Effector memory CD8-positive, alpha-beta T cell (primary cell): Measurements from ENCODE around the gene RDH13.

Experiments
- ATAC-seq: fragments of 150-1000 bp; cut with Tn5 transposase; replicated peaks from 2 replicates; pipeline ENCODE4 v1.10.0; 2021; ENCODE audit warnings: mild to moderate bottlenecking, moderate library complexity
- DNase-seq, 3 experiments: peaks; one replicate each; pipeline ENCODE4 v3.0.0; 2021
- H3K27ac Mint-ChIP-seq, 2 donors: one replicate each; pipeline ENCODE4 v1.8.0; 2022; ENCODE audit warnings: mild to moderate bottlenecking in 2 of 2, mixed read lengths in 2 of 2, moderate library complexity in 2 of 2
- H3K27me3 Mint-ChIP-seq, 2 donors: one replicate each; pipeline ENCODE4 v1.8.0; 2022; ENCODE audit warnings: mixed read lengths in 2 of 2
- H3K36me3 Mint-ChIP-seq: one replicate; pipeline ENCODE4 v1.8.0; 2022; ENCODE audit warnings: mild to moderate bottlenecking, moderate library complexity, mixed read lengths; ENCODE audit not compliant: insufficient read depth
- H3K4me1 Mint-ChIP-seq, 2 donors: one replicate each; pipeline ENCODE4 v1.8.0; 2022; ENCODE audit warnings: low read depth in 2 of 2, mixed read lengths in 2 of 2
- H3K4me3 Mint-ChIP-seq, 2 donors: one replicate each; pipeline ENCODE4 v1.8.0; 2022; ENCODE audit warnings: mild to moderate bottlenecking in 2 of 2, mixed read lengths in 2 of 2, moderate library complexity in 2 of 2
- H3K9me3 Mint-ChIP-seq, 2 donors: one replicate each; pipeline ENCODE4 v1.8.0; 2022; ENCODE audit warnings: mixed read lengths in 2 of 2

The RDH13 gene

DNA sequence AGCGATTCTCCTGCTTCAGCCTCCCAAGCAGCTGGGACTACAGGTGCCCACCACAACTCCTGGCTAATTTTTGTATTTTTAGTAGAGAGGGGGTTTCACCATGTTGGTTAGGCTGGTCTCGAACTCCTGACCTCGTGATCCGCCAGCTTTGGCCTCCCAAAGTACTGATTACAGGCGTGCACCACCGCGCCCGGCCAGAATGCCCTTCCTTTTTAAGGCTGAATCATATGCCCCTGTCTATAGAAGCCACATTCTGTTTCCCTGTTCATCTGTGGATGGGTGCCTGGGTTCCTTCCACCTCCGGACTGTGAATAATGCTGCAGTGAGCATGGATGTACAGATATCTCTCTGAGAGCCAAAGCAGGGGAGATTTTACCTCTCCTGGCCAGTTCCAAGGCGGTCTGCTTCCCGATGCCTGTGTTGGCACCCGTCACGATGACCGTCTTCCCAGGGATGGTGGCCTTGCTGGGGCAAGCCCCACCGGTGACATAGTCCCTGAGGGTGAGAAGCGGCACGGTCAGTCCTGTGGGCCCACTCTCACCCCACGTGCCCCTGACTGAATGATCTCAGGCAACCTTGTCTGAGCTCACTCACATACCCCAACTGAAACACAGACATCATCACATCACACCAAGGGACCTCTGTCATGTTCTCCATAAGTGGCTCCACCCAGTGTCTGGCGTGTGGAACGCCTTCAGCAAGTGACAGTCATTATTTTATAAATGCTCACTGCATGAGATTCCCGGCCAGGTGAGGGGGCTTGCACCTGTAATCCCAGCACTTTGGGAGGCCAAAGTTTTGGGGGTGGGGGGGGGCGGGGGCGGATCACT lies 4.0 kb downstream of the RDH13 start:
- H3K27ac Mint-ChIP-seq = peak overlapping the region in 1 of 2 donors; percentile 20
- H3K4me1 Mint-ChIP-seq = peaks cover 5 to 7% of the 10 kb centered on the region in 2 donors
- DNase-seq = no peak
- H3K9me3 Mint-ChIP-seq = no peaks in the 10 kb centered on the region
- no peak for ATAC-seq
- no peaks in the 10 kb centered on the region for H3K27me3 Mint-ChIP-seq
- no peak overlapping the region for H3K4me3 Mint-ChIP-seq
- peaks cover 41% of the 10 kb centered on the region for H3K36me3 Mint-ChIP-seq

- no peak overlapping the region for H3K27ac Mint-ChIP-seq
- peaks cover 53% of the 10 kb centered on the region for H3K36me3 Mint-ChIP-seq
- H3K9me3 Mint-ChIP-seq = no peaks in the 10 kb centered on the region
- no peak for DNase-seq
- no peaks in the 10 kb centered on the region for H3K27me3 Mint-ChIP-seq
- H3K4me1 Mint-ChIP-seq = peaks cover 1 to 2% of the 10 kb centered on the region in 2 donors
- H3K4me3 Mint-ChIP-seq = no peak overlapping the region
- ATAC-seq = no peak
These were observed 6.1 kb downstream of the RDH13 start for GRCh38 chr19:55056827-55057226.

GRCh38 chr19:55053735-55054134 lies 9.2 kb downstream of the RDH13 start:
- H3K27ac Mint-ChIP-seq = no peak overlapping the region
- ATAC-seq (no peak), DNase-seq (no peak)
- peaks cover 70% of the 10 kb centered on the region for H3K36me3 Mint-ChIP-seq
- H3K4me3 Mint-ChIP-seq = no peak overlapping the region
- H3K4me1 Mint-ChIP-seq = no peaks in the 10 kb centered on the region
- H3K27me3 Mint-ChIP-seq = no peaks in the 10 kb centered on the region
- H3K9me3 Mint-ChIP-seq = no peaks in the 10 kb centered on the region

- Mint-ChIP-seq H3K36me3 (peaks cover 65% of the 10 kb centered on the region), H3K4me3 (no peak overlapping the region), H3K27me3 (no peaks in the 10 kb centered on the region), H3K9me3 (no peaks in the 10 kb centered on the region), H3K27ac (no peak overlapping the region), H3K4me1 (no peaks in the 10 kb centered on the region)
- DNase-seq (no peak), ATAC-seq (no peak)
These were observed 12.0 kb downstream of the RDH13 start for GRCh38 chr19:55050749-55051532.

GRCh38 chr19:55048446-55048845 lies 14.5 kb downstream of the RDH13 start:
- H3K27me3 Mint-ChIP-seq = no peaks in the 10 kb centered on the region
- peaks cover 66% of the 10 kb centered on the region for H3K36me3 Mint-ChIP-seq
- no peak overlapping the region for H3K4me3 Mint-ChIP-seq
- ATAC-seq (no peak), DNase-seq (no peak)
- H3K9me3 Mint-ChIP-seq = no peaks in the 10 kb centered on the region
- peak overlapping the region in 1 of 2 donors; percentile 29 for H3K27ac Mint-ChIP-seq
- H3K4me1 Mint-ChIP-seq = no peaks in the 10 kb centered on the region

DNA sequence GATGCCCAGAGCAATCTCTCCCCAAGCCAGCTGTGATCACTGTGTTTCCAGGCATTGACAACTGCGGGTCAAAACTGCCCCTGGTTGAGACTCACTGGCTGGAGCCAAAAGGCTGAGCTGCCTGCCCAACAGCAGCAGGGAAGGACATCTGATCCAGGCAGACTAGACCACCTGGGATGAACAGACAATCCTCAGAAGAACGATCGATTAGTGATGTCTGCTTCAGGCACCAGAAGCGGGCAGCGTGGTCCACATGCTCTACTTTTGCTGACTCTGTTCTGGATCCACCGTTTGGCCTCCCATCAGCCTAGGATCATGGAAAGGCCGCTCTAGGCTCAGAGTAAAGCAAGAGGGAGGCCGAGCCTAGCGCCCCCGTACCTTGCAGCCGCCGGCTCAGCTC lies 15.0 kb downstream of the RDH13 start:
- H3K36me3 Mint-ChIP-seq = peaks cover 65% of the 10 kb centered on the region
- H3K27me3 Mint-ChIP-seq = no peaks in the 10 kb centered on the region
- peaks cover under 1% of the 10 kb centered on the region in 2 donors for H3K4me1 Mint-ChIP-seq
- H3K27ac Mint-ChIP-seq = no peak overlapping the region
- H3K4me3 Mint-ChIP-seq = no peak overlapping the region
- no peak for DNase-seq
- no peaks in the 10 kb centered on the region for H3K9me3 Mint-ChIP-seq
- ATAC-seq = no peak

GRCh38 chr19:55046975-55047622 lies 15.8 kb downstream of the RDH13 start:
- Mint-ChIP-seq H3K9me3 (no peaks in the 10 kb centered on the region), H3K4me3 (no peak overlapping the region), H3K36me3 (peaks cover 57% of the 10 kb centered on the region), H3K27ac (no peak overlapping the region), H3K27me3 (no peaks in the 10 kb centered on the region), H3K4me1 (peaks cover 8 to 9% of the 10 kb centered on the region in 2 donors)
- no peak for DNase-seq
- ATAC-seq = no peak

DNA sequence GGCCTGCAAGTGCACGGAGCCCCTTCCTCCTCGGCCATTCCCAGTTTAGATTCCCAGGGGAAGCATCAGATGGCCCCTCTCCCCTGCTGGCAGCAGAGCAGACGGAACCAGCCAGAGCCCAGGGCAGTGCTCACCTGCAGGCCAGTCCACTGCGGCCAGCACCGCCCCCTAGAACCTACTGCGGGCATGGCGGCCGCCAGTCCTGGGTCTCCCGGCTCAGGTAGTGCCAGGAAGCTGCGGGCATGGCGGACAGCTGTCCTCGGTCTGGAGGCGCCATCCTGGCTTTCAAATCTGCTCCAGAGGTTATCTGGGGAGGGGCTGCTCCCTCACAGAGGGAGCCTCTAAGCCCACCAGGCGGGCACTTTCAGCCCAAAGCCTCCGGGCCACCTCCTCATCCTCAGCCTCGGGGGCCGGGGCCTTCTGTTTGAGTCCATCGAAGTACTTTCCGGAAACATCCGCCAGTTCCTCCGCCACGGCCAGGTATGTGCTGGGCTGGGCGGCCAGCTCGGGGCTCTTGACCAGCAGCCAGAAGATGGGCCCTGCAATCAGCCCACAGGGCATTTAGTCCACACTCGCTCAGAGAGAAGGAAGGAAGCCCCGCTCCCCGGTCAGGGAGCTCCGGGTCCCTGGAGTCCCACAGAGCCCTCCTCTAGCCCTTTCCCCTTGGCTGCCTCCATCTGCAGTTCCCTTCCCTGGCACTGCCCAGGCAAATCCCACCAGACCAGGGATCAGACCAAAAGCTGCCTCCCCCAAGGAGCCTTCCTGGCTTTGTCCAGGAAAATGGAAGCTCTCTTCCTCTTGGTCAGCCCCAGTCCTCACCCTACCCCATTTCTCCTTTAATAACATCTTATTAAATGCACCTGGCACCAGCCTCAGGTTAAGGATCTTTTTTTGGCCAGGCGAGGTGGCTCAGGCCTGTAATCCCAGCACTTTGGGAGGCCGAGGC lies 17.9 kb downstream of the RDH13 start:
- H3K36me3 Mint-ChIP-seq = peaks cover 45% of the 10 kb centered on the region
- H3K27ac Mint-ChIP-seq = peak overlapping the region in 1 of 2 donors; percentile 46
- no peaks in the 10 kb centered on the region for H3K9me3 Mint-ChIP-seq
- peaks cover 14 to 15% of the 10 kb centered on the region in 2 donors for H3K4me1 Mint-ChIP-seq
- ATAC-seq = no peak
- H3K4me3 Mint-ChIP-seq = no peak overlapping the region
- no peak for DNase-seq
- no peaks in the 10 kb centered on the region for H3K27me3 Mint-ChIP-seq

GRCh38 chr19:55044286-55044685 lies 18.7 kb downstream of the RDH13 start:
- Mint-ChIP-seq H3K4me3 (no peak overlapping the region), H3K9me3 (no peaks in the 10 kb centered on the region), H3K27ac (no peak overlapping the region), H3K27me3 (no peaks in the 10 kb centered on the region), H3K4me1 (peaks cover 14 to 15% of the 10 kb centered on the region in 2 donors), H3K36me3 (peaks cover 43% of the 10 kb centered on the region)
- DNase-seq = no peak
- no peak for ATAC-seq

DNA sequence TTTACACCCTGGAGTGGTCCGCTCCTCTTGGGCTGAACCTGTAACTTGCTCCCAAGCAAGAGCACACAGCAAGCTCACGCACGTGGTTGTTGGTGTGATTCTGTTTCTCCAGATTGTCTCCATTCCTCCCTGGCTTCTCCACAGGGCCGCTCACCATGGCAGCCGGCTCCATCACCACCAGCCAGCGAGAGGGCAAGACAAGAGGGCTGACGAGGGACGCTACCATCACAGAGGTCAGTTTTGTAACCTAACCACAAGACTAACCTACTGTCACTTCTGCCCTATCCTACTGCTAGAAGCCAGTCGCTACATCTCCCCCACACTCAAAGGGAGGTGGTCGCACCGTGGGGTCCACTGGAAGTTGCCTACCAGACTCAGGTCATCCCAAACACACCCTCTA lies 20.3 kb downstream of the RDH13 start:
- H3K36me3 Mint-ChIP-seq = peaks cover 29% of the 10 kb centered on the region
- peak overlapping the region in 1 of 2 donors; percentile 53 for H3K4me3 Mint-ChIP-seq
- peak overlapping the region in 1 of 2 donors; percentile 57 for H3K27ac Mint-ChIP-seq
- DNase-seq (no peak), ATAC-seq (no peak)
- no peaks in the 10 kb centered on the region for H3K27me3 Mint-ChIP-seq
- no peaks in the 10 kb centered on the region for H3K9me3 Mint-ChIP-seq
- peaks cover 14 to 15% of the 10 kb centered on the region in 2 donors for H3K4me1 Mint-ChIP-seq

DNA sequence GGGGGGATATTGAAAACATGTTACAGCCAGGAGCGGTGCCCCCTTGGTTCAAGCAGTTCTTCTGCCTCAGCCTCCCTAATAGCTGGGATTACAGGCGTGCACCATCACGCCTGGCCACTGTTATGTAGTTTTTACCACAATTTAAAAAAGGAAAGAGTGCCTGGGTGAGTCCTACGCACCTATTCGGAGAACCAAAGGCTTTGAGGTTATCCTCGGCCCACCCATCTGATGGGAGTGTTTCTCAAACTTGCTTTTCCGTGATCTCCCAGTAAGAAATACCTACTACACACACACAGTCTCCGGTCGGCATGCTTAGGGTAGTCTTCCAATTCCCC lies 20.6 kb downstream of the RDH13 start:
- Mint-ChIP-seq H3K4me3 (peak overlapping the region; percentile 2 to 53), H3K27me3 (no peaks in the 10 kb centered on the region), H3K9me3 (no peaks in the 10 kb centered on the region), H3K4me1 (peaks cover 14 to 15% of the 10 kb centered on the region in 2 donors), H3K27ac (peak overlapping the region; percentile 57 to 70), H3K36me3 (peaks cover 29% of the 10 kb centered on the region)
- no peak for DNase-seq
- ATAC-seq = no peak

GRCh38 chr19:55041627-55042343 lies 21.2 kb downstream of the RDH13 start:
- no peak for DNase-seq
- H3K27ac Mint-ChIP-seq = peak overlapping the region; percentile 57 to 70
- peak; percentile 32 for ATAC-seq
- no peaks in the 10 kb centered on the region for H3K9me3 Mint-ChIP-seq
- H3K27me3 Mint-ChIP-seq = no peaks in the 10 kb centered on the region
- H3K4me3 Mint-ChIP-seq = peak overlapping the region; percentile 2 to 53
- H3K4me1 Mint-ChIP-seq = peaks cover 14 to 15% of the 10 kb centered on the region in 2 donors
- peaks cover 29% of the 10 kb centered on the region for H3K36me3 Mint-ChIP-seq
